Camera-type eye (tissue), 1 donor: ENCODE results near the gene CCIN. TPM values are rescaled to one million over a fixed set of nuclear protein-coding genes. Genes with fewer than 3 reads are reported as not detected.

Experiments
- total RNA-seq: library from RNA; depleted of rRNA; stranded (reverse); fragments of >200 nt; gene quantifications from one replicate; pipeline ENCODE4 v1.2.3, GENCODE V29; 2014

The CCIN gene
- total RNA-seq = 0.60 TPM

DNA sequence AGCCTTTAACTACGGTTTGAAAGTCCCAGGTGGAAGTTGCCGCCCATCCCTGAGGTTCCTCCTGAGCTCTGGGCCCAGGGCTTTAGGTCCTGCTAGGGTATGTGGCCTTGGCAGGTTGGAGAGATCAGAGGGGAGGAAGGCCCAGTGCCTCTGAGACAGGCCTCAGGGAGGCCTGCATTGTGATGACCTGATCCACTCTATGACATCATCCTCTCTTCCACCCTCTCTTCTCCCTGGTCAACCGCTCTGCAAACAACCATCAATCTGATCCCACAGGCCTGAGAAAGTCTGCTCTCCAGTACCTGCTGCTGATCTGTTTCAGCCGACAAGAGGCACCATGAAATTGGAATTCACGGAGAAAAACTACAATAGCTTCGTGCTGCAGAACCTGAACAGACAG lies at the start of gene CCIN:
Gene CCIN, plus strand, starts transcription at position 223 of the 400 bp plus-strand sequence. Its CDS starts 115 bp downstream, at position 338.

GRCh38 chr9:36136272-36136893 lies 32.8 kb upstream of the CCIN start, which contains the start of gene GLIPR2:
Gene GLIPR2 (plus strand): TSS chr9:36136733. CDS start chr9:36136779, 46 bp downstream.

GRCh38 chr9:36190388-36191289 lies 21.5 kb downstream of the CCIN start, which contains the start of gene CLTA:
Gene CLTA (plus strand): TSS chr9:36190921. CDS start chr9:36191057, 136 bp downstream.

Other genes with a start within 250 kb of the CCIN start
- gene OR2S2, start 211.2 kb upstream of the CCIN start, total RNA-seq = not detected
- 34.2 TPM for gene RECK, start 132.5 kb upstream of the CCIN start, total RNA-seq
- gene GLIPR2, start 32.7 kb upstream of the CCIN start, total RNA-seq = 18.3 TPM
- gene CLTA, start 21.5 kb downstream of the CCIN start, total RNA-seq = 137 TPM
- gene GNE, start 89.1 kb downstream of the CCIN start, total RNA-seq = 46.5 TPM
- 57.5 TPM for gene RNF38, start 230.9 kb downstream of the CCIN start, total RNA-seq